Colon (tissue), 2 donors: ENCODE results near the gene MRTFA.

Source experiments
- FAIRE-seq: peaks from 2 replicates; lab custom pipeline; 2012; peaks lifted over from hg19 to GRCh38; lab: Jason Lieb, UNC
- donor health status: control.
- donor health status: control.

Gene MRTFA

DNA sequence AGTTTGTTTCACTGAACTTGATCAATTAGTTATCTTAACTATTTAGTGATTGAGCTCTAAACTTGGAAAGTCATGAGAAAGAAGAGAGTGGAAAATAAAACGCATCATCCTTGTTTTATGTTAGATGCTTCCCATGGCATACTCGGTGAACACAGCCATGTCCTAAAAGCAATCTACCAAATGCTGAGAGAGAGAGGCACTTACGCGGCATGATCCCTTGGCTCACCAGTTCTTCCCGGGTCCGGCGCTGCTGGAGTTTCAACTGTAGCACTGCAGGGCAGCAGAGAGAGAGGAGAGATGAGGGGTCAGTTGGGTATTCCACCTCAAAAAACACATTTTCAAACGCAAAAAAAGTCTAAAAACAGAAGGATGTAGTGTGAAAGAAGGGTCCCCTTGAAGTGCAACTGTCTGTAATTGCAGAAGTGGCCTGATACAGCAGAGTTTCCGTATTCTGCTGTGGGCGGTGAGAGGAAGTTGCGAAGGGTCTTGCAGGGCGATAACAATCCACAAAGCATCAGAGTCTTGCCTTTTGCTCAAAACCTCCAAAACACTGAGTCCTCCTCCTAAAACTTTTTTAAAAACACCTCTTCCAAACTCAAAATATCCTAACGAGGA lies 173.4 kb downstream of the MRTFA start:
- FAIRE-seq, result no peak

- FAIRE-seq, result no peak
Measured at GRCh38 chr22:40462195-40462984, 174.1 kb downstream of the MRTFA start.

- no peak for FAIRE-seq
Measured at GRCh38 chr22:40453671-40454070, 182.8 kb downstream of the MRTFA start.

DNA sequence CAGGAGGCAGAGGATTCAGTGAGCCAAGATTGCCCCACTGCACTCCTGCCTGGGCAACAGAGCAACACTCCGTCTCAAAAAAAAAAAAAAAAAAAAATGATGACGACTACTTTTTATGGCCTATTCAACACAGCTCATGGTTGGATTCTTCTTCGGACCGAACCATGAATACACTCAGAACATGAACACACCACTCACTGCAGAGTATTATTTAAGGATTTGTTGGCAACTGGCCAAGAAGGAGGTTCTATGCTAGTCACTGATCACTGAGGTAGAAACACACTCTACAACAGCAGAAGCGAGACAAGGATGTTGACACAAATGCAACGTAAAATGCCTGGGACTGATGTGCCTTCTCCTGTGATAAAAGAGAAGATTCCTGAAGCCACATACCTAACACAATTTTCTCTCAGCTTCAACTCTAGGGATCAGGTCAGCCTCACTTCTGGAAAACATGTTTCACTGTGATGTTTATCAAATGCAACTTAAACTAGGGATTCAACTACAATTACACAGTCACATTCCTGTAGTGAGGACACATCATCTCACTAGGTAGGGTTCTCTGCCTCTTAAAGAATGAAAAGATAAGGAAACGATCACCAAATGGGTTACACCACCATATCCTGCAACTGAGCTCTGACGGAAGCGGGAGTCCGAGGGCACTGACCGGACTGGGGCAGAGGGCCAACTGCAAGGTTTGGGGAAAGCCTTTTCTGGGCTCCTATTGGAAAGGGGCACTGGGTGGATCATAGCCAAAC lies 183.6 kb downstream of the MRTFA start:
- no peak for FAIRE-seq

GRCh38 chr22:40451210-40451609 lies 185.3 kb downstream of the MRTFA start:
- no peak for FAIRE-seq

- FAIRE-seq, result no peak
Measured at GRCh38 chr22:40450616-40451015, 185.9 kb downstream of the MRTFA start.

DNA sequence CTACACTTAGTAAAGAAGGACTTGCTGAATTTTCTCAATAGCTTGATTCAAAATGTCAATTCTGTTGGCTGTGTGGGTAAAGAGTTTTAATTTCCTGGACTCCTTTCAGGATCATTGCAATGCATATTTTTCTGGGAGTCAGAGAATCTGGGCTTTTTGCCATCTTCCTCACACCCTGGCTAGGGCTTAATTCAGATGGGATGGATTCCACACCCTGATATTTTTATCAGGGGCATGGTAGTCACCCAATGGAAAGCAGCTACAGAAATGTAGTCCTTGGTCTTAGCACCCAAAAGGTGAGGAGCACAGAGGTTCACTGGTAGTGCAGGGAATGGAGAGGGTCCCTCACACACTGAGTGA lies 186.9 kb downstream of the MRTFA start:
- no peak for FAIRE-seq

DNA sequence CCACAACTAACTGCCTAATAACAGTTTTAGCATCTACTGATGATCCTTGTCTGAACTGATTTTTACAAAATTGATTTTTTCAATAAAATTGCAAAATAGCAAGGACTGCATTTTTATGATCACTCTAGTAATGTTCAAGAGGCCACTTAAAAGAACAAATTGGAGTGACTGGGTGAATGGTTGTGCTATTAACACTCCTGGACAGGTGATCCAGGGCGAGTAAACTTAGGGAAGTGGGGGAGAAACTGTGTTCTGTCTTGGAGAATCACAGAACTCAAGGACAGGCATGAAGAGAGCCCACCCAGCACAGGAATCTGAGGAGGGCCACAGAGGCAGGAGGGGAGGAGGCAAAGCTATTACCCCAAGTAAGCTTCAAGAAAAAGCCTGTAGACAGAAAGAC lies 190.3 kb downstream of the MRTFA start:
- FAIRE-seq, result no peak

DNA sequence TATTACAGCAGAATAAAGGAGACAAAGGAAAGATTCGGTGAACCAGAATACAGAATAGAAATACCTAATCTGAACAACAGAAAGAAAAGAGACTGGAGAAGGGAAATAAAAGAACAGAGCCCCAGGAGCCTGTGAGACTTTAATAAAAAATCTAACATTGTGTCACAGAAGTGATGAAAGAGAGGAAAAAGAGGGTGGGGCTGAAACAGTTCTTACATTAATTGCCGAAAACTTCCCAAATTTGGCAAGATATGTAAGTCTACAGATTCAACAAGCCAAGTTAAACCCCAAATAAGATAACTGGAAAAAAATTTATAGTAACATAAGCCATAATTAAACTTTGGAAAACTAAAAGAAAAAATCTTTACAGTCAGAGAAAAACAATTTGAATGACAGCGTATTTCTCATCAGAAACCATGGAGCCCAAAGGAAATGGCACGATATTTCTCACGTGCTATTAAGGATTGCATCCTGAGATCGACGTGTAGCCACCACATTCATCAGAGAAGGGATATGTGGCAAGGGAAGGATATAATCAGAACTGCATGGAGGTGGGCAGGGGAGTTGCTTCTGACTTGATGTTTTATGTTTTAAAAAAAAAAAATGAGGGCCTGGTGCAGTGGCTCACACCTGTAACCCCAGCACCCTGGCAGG lies 192.2 kb downstream of the MRTFA start:
- FAIRE-seq, result no peak

DNA sequence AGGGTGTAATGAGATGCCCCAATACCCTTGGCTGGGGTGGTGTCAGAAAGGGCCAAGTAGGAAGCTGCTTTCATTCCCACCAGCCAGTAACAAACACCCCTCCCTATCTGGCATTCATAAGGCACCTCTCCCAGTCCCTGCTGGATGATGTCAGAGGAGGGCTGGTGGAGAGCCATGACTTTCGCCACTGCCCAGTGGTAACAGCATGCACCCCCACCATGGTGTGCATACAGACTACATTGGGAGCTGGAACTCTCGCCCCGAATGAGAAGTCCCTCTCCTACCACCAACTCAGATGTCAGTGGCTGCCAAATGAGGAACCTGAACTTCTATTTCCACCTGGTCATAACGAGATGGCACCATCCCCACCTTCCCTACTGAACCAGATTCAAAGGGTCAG lies 192.8 kb downstream of the MRTFA start:
- FAIRE-seq, result no peak

DNA sequence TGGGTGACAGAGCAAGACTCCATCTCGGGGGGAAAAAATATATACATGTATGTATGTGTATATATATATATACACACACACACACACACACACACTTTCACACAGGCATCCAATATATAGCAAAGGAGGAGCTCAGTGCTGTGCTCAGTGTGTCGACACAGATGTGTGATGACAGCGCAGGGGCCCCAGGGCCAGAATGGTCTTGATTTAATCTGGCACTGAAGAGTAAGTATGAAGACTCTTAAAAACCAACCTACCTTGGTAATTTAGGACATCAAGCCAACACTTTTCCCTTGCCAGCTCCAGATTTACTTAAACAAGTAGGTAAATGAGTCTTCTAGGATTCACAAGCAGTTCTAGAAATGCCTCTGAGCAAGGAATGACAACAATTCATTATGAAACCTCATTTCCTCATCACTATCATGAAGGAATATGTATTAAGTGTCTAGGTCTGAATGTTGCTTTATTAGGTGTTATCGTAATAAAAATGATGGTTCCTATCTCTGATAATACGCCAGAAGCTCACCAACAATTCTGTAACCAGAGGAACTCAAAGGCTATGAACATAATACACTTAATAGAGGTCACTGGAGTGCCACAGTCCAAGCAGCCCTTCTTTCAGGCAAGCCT lies 194.6 kb downstream of the MRTFA start:
- FAIRE-seq, result no peak

- no peak for FAIRE-seq
Measured at GRCh38 chr22:40436505-40437431, 199.8 kb downstream of the MRTFA start.

DNA sequence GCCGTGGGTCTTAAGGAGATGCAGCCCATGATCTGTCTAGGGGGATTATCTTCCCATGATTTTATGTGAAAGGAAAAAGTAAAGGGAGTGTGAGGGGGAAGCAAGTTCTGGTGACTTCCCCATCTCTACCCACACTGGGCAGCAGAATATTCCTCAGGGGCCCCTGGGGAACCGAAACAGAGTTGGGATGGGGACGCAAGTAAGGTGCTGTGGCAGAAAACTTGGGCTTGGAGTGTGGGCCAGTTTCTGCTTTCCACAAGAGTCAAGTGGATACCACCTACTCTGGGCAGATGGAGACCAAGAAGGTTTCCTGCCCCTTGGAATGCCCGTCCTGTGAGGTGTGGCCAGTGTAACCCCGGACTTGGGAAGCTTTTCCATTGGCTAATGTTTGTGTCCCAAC lies 201.8 kb downstream of the MRTFA start:
- FAIRE-seq, result no peak

DNA sequence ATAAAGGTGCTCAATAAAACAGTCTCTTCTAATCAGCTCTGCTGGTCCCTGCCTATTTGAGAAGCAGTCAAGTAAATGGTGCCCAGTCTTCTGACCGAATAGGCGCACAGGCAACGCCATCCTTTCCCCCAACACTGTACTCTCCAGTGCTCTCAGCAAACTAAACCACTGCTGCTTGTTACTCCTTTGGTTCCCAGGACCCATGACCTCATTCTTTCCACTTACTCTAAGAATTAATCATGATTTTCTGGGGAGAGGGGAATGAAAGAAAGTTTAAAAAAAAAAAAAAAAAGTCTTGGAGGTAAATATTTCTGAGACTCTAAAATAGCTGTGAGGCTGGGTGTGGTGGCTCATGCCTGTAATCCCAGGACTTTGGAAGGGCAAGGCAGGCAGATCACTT lies 202.4 kb downstream of the MRTFA start:
- FAIRE-seq, result no peak

DNA sequence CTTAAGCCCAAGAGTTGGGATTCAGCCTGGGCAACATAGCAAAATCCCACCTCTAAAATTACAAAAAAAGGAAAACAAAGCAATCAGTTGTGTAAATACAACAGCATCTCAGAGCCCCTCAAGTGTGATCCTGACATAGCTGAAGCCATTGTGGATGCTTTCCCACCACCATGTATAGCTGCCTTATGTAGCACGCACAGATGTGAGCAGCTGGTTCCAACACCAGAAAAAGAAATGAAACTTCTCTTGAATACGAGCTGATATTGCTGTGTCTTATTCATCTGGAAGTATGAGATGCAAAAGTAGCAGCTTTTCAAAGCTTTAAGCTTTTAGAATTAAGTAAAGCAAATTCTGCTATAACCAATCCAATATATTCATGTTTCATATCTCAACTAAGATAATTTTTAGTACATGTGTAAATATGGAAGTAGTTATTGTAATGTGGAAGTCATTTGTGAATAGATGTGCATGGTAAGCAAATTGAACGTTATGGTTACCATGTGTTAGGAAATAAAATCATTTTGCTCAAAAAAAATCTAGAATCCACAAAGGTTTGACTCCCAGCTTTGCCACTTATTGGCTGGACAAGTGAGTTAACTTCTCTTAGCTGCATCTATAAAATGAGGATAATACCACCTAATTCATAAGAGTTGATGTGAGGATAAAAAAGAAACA lies 203.0 kb downstream of the MRTFA start:
- no peak for FAIRE-seq

DNA sequence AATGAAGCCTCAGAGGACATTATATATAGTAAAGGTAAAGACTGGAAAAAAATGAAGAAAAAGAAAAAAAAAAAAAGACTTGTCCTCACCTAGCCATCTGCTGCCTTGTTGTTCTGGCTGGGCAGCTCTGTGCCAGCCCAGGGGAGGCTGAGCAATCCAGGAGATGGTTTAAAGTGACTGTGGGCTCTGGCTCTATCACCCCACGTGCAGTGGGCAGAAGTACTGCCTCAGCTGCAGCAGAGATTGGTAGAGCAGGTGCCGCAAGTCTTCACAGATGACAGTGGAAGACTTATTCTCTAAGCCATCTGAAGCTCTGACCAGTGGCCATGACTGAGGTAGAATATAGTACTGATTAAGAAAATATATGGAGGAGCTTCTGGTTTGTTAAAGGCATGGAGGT lies 203.9 kb downstream of the MRTFA start:
- FAIRE-seq, result no peak

- no peak for FAIRE-seq
Measured at GRCh38 chr22:40432157-40432556, 204.4 kb downstream of the MRTFA start.

DNA sequence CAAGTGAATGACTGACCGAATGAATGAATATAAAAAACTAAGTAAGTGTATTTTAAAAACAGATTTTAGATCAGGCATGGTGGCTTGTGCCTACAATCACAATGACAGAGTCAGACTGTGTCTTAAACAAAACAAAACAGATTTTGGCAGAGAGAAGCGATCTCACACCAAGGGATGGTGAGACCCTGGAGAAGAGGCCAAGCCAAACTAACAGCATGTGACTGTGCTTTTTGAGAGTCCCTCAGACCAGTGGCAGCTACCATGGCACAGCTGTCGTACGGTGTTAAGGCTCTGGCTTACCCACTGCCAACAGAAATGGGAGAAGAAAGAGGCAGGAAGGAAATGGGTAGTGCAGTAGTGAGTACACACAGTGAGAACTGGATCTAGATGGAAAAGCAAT lies 205.5 kb downstream of the MRTFA start:
- no peak for FAIRE-seq

DNA sequence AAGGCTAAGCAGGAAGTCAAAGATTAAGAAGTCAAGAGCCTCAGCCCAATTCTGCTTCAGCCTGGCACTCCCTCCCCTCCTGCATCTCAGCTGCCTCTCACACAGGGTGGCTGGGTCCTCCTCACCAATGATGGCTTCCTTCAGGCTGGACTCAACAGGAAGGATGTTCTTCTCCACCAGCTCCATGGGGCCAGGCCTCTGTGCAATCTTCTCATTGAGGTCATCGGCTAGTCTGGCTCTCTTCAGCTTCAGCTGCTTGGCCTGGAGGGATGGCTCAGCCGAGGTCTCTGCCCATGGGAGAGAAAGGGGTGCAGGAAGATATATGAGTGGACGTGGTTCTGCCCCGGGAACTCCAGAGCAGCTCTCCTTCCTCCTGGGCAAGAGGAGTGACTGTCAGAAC lies 207.0 kb downstream of the MRTFA start:
- no peak for FAIRE-seq

DNA sequence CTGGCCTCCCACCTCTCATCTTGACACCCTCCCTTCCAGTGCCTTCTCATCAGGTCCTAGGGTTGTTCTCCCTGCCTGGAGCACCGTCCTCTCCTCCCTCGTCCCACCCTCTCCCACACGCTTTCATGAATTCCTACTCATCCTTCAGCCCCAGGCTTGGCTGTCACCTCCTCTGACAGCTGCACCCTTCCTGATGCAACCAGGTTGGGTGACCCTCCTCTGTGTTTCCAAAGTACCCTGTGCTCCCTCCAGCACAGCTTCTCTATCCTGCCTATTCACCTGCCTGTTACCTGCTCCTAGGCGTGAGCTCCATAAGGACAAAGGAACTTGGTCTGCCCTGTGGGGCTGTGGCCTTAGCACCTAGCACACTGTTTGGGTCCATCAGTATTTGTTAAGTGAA lies 207.7 kb downstream of the MRTFA start:
- FAIRE-seq, result no peak
